Inflammatory macrophage treated with lipopolysaccharide for 4 hours (primary cell): ENCODE data around the gene PCDH9.
"Not testable (repeated sequence)": the region's sequence is repeated elsewhere in the genome, so short reads cannot be mapped to it uniquely, and the experiment has no call there.

Source experiments
- DNase-seq: peaks from one replicate; pipeline ENCODE4 v3.0.0-alpha.2; 2020

Gene PCDH9

GRCh38 chr13:66314911-66315310 lies 915.2 kb downstream of the PCDH9 start:
- no peak for DNase-seq

GRCh38 chr13:66313413-66313812 lies 916.7 kb downstream of the PCDH9 start:
- DNase-seq: no peak

- no peak for DNase-seq
Measured at GRCh38 chr13:66312312-66313087, 917.6 kb downstream of the PCDH9 start.

- no peak for DNase-seq
Measured at GRCh38 chr13:66305961-66306617, 924.0 kb downstream of the PCDH9 start.

- no peak for DNase-seq
Measured at GRCh38 chr13:66301482-66301881, 928.7 kb downstream of the PCDH9 start.

GRCh38 chr13:66301006-66301405 lies 929.1 kb downstream of the PCDH9 start:
- DNase-seq: no peak

GRCh38 chr13:66296875-66297274 lies 933.3 kb downstream of the PCDH9 start:
- no peak for DNase-seq

GRCh38 chr13:66296328-66296727 lies 933.8 kb downstream of the PCDH9 start:
- DNase-seq: no peak

GRCh38 chr13:66286806-66287205 lies 943.3 kb downstream of the PCDH9 start:
- DNase-seq: not testable (repeated sequence)

- no peak for DNase-seq
Measured at GRCh38 chr13:66275416-66275815, 954.7 kb downstream of the PCDH9 start.

- no peak for DNase-seq
Measured at GRCh38 chr13:66273011-66273410, 957.1 kb downstream of the PCDH9 start.

GRCh38 chr13:66266761-66267160 lies 963.4 kb downstream of the PCDH9 start:
- no peak for DNase-seq

- no peak for DNase-seq
Measured at GRCh38 chr13:66266348-66266747, 963.8 kb downstream of the PCDH9 start.

GRCh38 chr13:66265371-66265770 lies 964.8 kb downstream of the PCDH9 start:
- no peak for DNase-seq

GRCh38 chr13:66264971-66265370 lies 965.2 kb downstream of the PCDH9 start:
- no peak for DNase-seq

GRCh38 chr13:66262330-66262729 lies 967.8 kb downstream of the PCDH9 start:
- no peak for DNase-seq

GRCh38 chr13:66259426-66259825 lies 970.7 kb downstream of the PCDH9 start:
- not testable (repeated sequence) for DNase-seq
